ENCODE data around the gene SDK1.

- no peak for TF ChIP-seq POLR2A (IDR thresholded peaks at IDR 0.05; ENCODE audit: low read length)
- no peak for TF ChIP-seq GATA1 (IDR thresholded peaks at IDR 0.05; ENCODE audit: low read depth, low read length)
Observed at GRCh38 chr7:4131063-4131462, 830.0 kb downstream of the SDK1 start.
